HG02870 (cell line): ENCODE measurements around the gene ELP5.
A peak's percentile ranks its signal among the peaks of the same experiment; 100 is the strongest.
"Not testable (repeated sequence)": the region's sequence is repeated elsewhere in the genome, so short reads cannot be mapped to it uniquely, and the experiment has no call there.

Experiments used
- ATAC-seq: cut with Tn5 transposase; IDR thresholded peaks from one replicate; pipeline ENCODE4 v1.9.1; 2021; ENCODE audit warnings: mild to moderate bottlenecking, moderate library complexity; ENCODE audit not compliant: unreplicated experiment

ELP5 gene

GRCh38 chr17:7235693-7236665 is 16.0 kb upstream of the ELP5 start:
- no peak for ATAC-seq

GRCh38 chr17:7236808-7237207 is 15.2 kb upstream of the ELP5 start:
- no peak for ATAC-seq

- ATAC-seq, result no peak
Observed at GRCh38 chr17:7237266-7237760, 14.7 kb upstream of the ELP5 start.

GRCh38 chr17:7237761-7238419 is 14.1 kb upstream of the ELP5 start:
- ATAC-seq, result no peak

GRCh38 chr17:7238420-7239090 is 13.5 kb upstream of the ELP5 start:
- ATAC-seq, result no peak

- ATAC-seq, result peak; percentile 56
Observed at GRCh38 chr17:7239091-7240027, 12.7 kb upstream of the ELP5 start, which contains the start of gene PHF23. PHF23 (minus strand) TSS chr17:7239457; CDS start chr17:7239279, 178 bp downstream.

GRCh38 chr17:7240375-7240774 is 11.6 kb upstream of the ELP5 start:
- ATAC-seq, result no peak

- no peak for ATAC-seq
Observed at GRCh38 chr17:7241090-7241733, 10.8 kb upstream of the ELP5 start.

- peak; percentile 25 for ATAC-seq
Observed at GRCh38 chr17:7241783-7242716, 10.0 kb upstream of the ELP5 start, which contains the start of gene GABARAP. GABARAP (minus strand) TSS chr17:7242449; CDS start chr17:7242330, 119 bp downstream.

- peak; percentile 30 for ATAC-seq
Observed at GRCh38 chr17:7242717-7243452, 9.1 kb upstream of the ELP5 start.

GRCh38 chr17:7243453-7243729 is 8.6 kb upstream of the ELP5 start:
- ATAC-seq, result no peak

- ATAC-seq, result not testable (repeated sequence)
Observed at GRCh38 chr17:7243838-7244237, 8.2 kb upstream of the ELP5 start.

- ATAC-seq, result no peak
Observed at GRCh38 chr17:7246779-7247178, 5.2 kb upstream of the ELP5 start.

- no peak for ATAC-seq
Observed at GRCh38 chr17:7248796-7249195, 3.2 kb upstream of the ELP5 start.

GRCh38 chr17:7249214-7249613 is 2.8 kb upstream of the ELP5 start:
- ATAC-seq, result no peak

GRCh38 chr17:7249830-7250229 is 2.2 kb upstream of the ELP5 start:
- no peak for ATAC-seq

GRCh38 chr17:7250695-7251627 is 1.1 kb upstream of the ELP5 start:
- ATAC-seq, result no peak
